MM.1S (cell line): Measurements from ENCODE around the gene CBL.

Source experiments
- DNase-seq: peaks from one replicate; pipeline ENCODE4 v3.0.0-alpha.2; 2015
- H2AFZ ChIP-seq: fragments of 300-600 bp; sonication (generic); 2 replicates; pipeline ENCODE4 v1.6.0; 2016; ENCODE audit warnings: antibody characterized with exemption, low read length
- H3F3A ChIP-seq: fragments of 300-600 bp; sonication (generic); 2 replicates; pipeline ENCODE4 v1.6.1; 2016; ENCODE audit warnings: mild to moderate bottlenecking, antibody characterized with exemption, low read length, moderate library complexity, mixed read lengths; ENCODE audit not compliant: insufficient read depth
- H3K27ac ChIP-seq: fragments of 300-600 bp; sonication (generic); 2 replicates; pipeline ENCODE4 v1.5.1; 2016; ENCODE audit warnings: mild to moderate bottlenecking, low read length
- H3K27me3 ChIP-seq: fragments of 300-600 bp; sonication (generic); replicated peaks from 2 replicates; pipeline ENCODE4 v1.6.0; 2016; ENCODE audit warnings: low read length; ENCODE audit not compliant: insufficient read depth
- H3K36me3 ChIP-seq: fragments of 300-600 bp; sonication (generic); replicated peaks from 2 replicates; pipeline ENCODE4 v1.6.1; 2016; ENCODE audit warnings: mild to moderate bottlenecking, low read length, mixed read lengths; ENCODE audit not compliant: insufficient read depth
- H3K4me1 ChIP-seq: fragments of 300-600 bp; sonication (generic); 2 replicates; pipeline ENCODE4 v1.6.1; 2016; ENCODE audit warnings: low read length, mixed read lengths
- H3K4me2 ChIP-seq: fragments of 300-600 bp; sonication (generic); 2 replicates; pipeline ENCODE4 v1.6.0; 2016; ENCODE audit warnings: low read depth, low read length
- H3K4me3 ChIP-seq: fragments of 300-600 bp; sonication (generic); 2 replicates; pipeline ENCODE4 v1.5.1; 2016; ENCODE audit warnings: low read length, mixed read lengths
- H3K79me2 ChIP-seq: fragments of 300-600 bp; sonication (generic); 2 replicates; pipeline ENCODE4 v1.6.1; 2016; ENCODE audit warnings: mixed run types, low read length, mixed read lengths
- H3K9ac ChIP-seq: fragments of 300-600 bp; sonication (generic); 2 replicates; pipeline ENCODE4 v1.6.1; 2016; ENCODE audit warnings: low read length, mixed read lengths
- H3K9me2 ChIP-seq: fragments of 300-600 bp; sonication (generic); replicated peaks from 2 replicates; pipeline ENCODE4 v1.6.1; 2016; ENCODE audit warnings: mild to moderate bottlenecking, low read length, mixed read lengths; ENCODE audit not compliant: insufficient read depth
- H3K9me3 ChIP-seq: fragments of 300-600 bp; sonication (generic); replicated peaks from 2 replicates; pipeline ENCODE4 v1.6.1; 2016; ENCODE audit warnings: mild to moderate bottlenecking, low read length, mixed read lengths; ENCODE audit not compliant: insufficient read depth
- H4K20me1 ChIP-seq: fragments of 300-600 bp; sonication (generic); 2 replicates; pipeline ENCODE4 v1.6.1; 2016; ENCODE audit warnings: mild to moderate bottlenecking, low read length, moderate library complexity, mixed read lengths; ENCODE audit not compliant: insufficient read depth
- CTCF ChIP-seq: fragments of 300-600 bp; sonication (generic); IDR thresholded peaks from 2 replicates; pipeline ENCODE4 v1.5.1; 2016; ENCODE audit warnings: antibody characterized with exemption, low read length, mixed read lengths
- EZH2 ChIP-seq: fragments of 300-600 bp; sonication (generic); optimal IDR thresholded peaks from 2 replicates; pipeline ENCODE3; 2017; ENCODE audit warnings: low read depth, mild to moderate bottlenecking, antibody characterized with exemption, low read length, mixed read lengths
- EZH2phosphoT487 ChIP-seq: fragments of 300-600 bp; sonication (generic); IDR thresholded peaks from 2 replicates; pipeline ENCODE4 v1.6.1; 2018; ENCODE audit warnings: antibody characterized with exemption, low read length

The CBL gene

DNA sequence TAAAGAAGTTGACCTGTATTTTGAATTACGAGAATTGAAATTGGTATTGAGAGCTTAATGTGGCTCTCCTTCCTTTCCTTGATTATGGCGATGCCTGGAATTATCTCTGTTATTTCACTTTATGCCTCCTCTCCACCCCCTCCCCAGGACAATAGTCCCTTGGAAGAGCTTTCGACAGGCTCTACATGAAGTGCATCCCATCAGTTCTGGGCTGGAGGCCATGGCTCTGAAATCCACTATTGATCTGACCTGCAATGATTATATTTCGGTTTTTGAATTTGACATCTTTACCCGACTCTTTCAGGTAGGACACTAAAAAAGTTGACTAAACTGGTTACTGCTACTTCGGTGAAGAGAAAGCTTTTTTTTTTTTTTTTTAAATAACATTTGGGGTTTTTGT lies 67.6 kb downstream of the CBL start:
- Histone ChIP-seq H3K9ac (no peak overlapping the region), H3K9me2 (no peaks in the 10 kb centered on the region), H3F3A (no peaks in the 10 kb centered on the region; the same call in 1 of the 2 replicates), H3K27me3 (no peaks in the 10 kb centered on the region), H3K79me2 (peaks cover 17% of the 10 kb centered on the region), H3K4me2 (no peak overlapping the region), H3K4me1 (no peaks in the 10 kb centered on the region), H2AFZ (no peak overlapping the region), H3K27ac (no peak overlapping the region), H3K36me3 (peaks cover 17% of the 10 kb centered on the region), H4K20me1 (no peaks in the 10 kb centered on the region), H3K4me3 (no peak overlapping the region), H3K9me3 (no peaks in the 10 kb centered on the region)
- TF ChIP-seq EZH2phosphoT487 = no peak
- no peak for TF ChIP-seq EZH2
- no peak for TF ChIP-seq CTCF
- DNase-seq = no peak

- Histone ChIP-seq H3K4me2 (no peak overlapping the region), H3K4me1 (no peaks in the 10 kb centered on the region), H3K27me3 (no peaks in the 10 kb centered on the region), H3K9me3 (no peaks in the 10 kb centered on the region), H3K27ac (no peak overlapping the region), H2AFZ (no peak overlapping the region), H4K20me1 (no peaks in the 10 kb centered on the region), H3K9ac (no peak overlapping the region), H3K36me3 (peaks cover 15% of the 10 kb centered on the region), H3K4me3 (no peak overlapping the region), H3K79me2 (peaks cover 3% of the 10 kb centered on the region; the same call in 1 of the 2 replicates), H3K9me2 (no peaks in the 10 kb centered on the region), H3F3A (no peaks in the 10 kb centered on the region)
- DNase-seq = no peak
- TF ChIP-seq CTCF (no peak), EZH2 (no peak), EZH2phosphoT487 (no peak)
Observed at GRCh38 chr11:119277660-119278059, 71.5 kb downstream of the CBL start.

- Histone ChIP-seq H4K20me1 (no peaks in the 10 kb centered on the region), H3K9me3 (no peaks in the 10 kb centered on the region), H3K4me1 (no peaks in the 10 kb centered on the region), H3F3A (no peaks in the 10 kb centered on the region), H2AFZ (no peak overlapping the region), H3K27ac (no peak overlapping the region), H3K27me3 (no peaks in the 10 kb centered on the region), H3K4me3 (no peak overlapping the region), H3K36me3 (peaks cover 5% of the 10 kb centered on the region), H3K9me2 (no peaks in the 10 kb centered on the region), H3K79me2 (no peaks in the 10 kb centered on the region; the same call in 1 of the 2 replicates), H3K4me2 (no peak overlapping the region), H3K9ac (no peak overlapping the region)
- DNase-seq = no peak
- TF ChIP-seq EZH2phosphoT487 (no peak), CTCF (no peak)
Observed at GRCh38 chr11:119282495-119282894, 76.4 kb downstream of the CBL start.
